CD14-positive monocyte (primary cell): ENCODE data around the gene CSRNP3. TPM values are rescaled to one million over a fixed set of nuclear protein-coding genes. Genes with fewer than 3 reads are reported as not detected.

Source experiments
- DNase-seq, 3 donors: peaks; one replicate each; pipeline ENCODE4 v3.0.0-alpha.2; 2011 to 2022
- H2AFZ ChIP-seq: 2 replicates; pipeline ENCODE4 v1.6.0; 2012; ENCODE audit warnings: mild to moderate bottlenecking, low read depth, low read length, inconsistent platforms; ENCODE audit not compliant: insufficient read depth, poor library complexity, severe bottlenecking
- H3K27ac ChIP-seq, 2 donors: 1 replicate in 1 of 2; 2 replicates in 1 of 2; pipeline ENCODE4 v1.5.1; 2012 to 2013; ENCODE audit warnings: low read length in 2 of 2, control low read depth in 1 of 2, inconsistent platforms in 1 of 2, low read depth in 1 of 2, mild to moderate bottlenecking in 1 of 2
- H3K27me3 ChIP-seq, 2 donors: one replicate each; pipeline versions ENCODE4 v1.6.0 to v1.6.1; 2011 to 2013; ENCODE audit warnings: low read length in 2 of 2; ENCODE audit not compliant: control insufficient read depth in 2 of 2, insufficient read depth in 2 of 2
- H3K36me3 ChIP-seq, 2 donors: replicated peaks in 1 of 2; 1 replicate in 1 of 2; 2 replicates in 1 of 2; pipeline versions ENCODE4 v1.5.1 to v1.6.1; 2012 to 2013; ENCODE audit warnings: low read length in 2 of 2, control low read depth in 1 of 2, inconsistent platforms in 1 of 2, mild to moderate bottlenecking in 1 of 2; ENCODE audit not compliant: insufficient read depth in 2 of 2, control insufficient read depth in 1 of 2
- H3K4me1 ChIP-seq, 2 donors: 1 replicate in 1 of 2; 2 replicates in 1 of 2; pipeline versions ENCODE4 v1.5.1 to v1.6.1; 2012 to 2013; ENCODE audit warnings: low read length in 2 of 2, control low read depth in 1 of 2, inconsistent platforms in 1 of 2, mild to moderate bottlenecking in 1 of 2, moderate library complexity in 1 of 2; ENCODE audit not compliant: insufficient read depth in 2 of 2, control insufficient read depth in 1 of 2
- H3K4me2 ChIP-seq: replicated peaks from 2 replicates; pipeline ENCODE3; 2012; ENCODE audit warnings: low read length, moderate library complexity, mild to moderate bottlenecking; ENCODE audit not compliant: poor library complexity, severe bottlenecking; ENCODE audit errors: extremely low read depth
- H3K4me3 ChIP-seq, 3 experiments: fragments of 200-600 bp in 1 of 3; sonication (generic) in 1 of 3; replicated peaks in 1 of 3; 1 replicate in 2 of 3; 2 replicates in 1 of 3; pipeline ENCODE4 v1.5.1; 2011 to 2013; ENCODE audit warnings: low read length in 3 of 3, mild to moderate bottlenecking in 3 of 3, control low read depth in 2 of 3, low read depth in 2 of 3, inconsistent platforms in 1 of 3, moderate library complexity in 1 of 3
- H3K79me2 ChIP-seq: 2 replicates; pipeline ENCODE4 v1.6.0; 2012; ENCODE audit warnings: mild to moderate bottlenecking, control low read depth, inconsistent platforms, low read length, moderate library complexity; ENCODE audit not compliant: insufficient read depth
- H3K9ac ChIP-seq: 2 replicates; pipeline ENCODE4 v1.6.0; 2017; ENCODE audit warnings: low read length, mild to moderate bottlenecking; ENCODE audit not compliant: insufficient read depth, poor library complexity, severe bottlenecking
- H3K9me3 ChIP-seq, 2 donors: replicated peaks in 1 of 2; 1 replicate in 1 of 2; 2 replicates in 1 of 2; pipeline versions ENCODE4 v1.5.1 to v1.6.1; 2012 to 2013; ENCODE audit warnings: low read length in 2 of 2, control low read depth in 1 of 2; ENCODE audit not compliant: control insufficient read depth in 1 of 2, insufficient read depth in 1 of 2
- H4K20me1 ChIP-seq: 2 replicates; pipeline ENCODE4 v1.6.0; 2012; ENCODE audit warnings: mild to moderate bottlenecking, low read length, control low read depth, moderate library complexity; ENCODE audit not compliant: insufficient read depth
- H3K27ac Mint-ChIP-seq, 7 donors: one replicate each; pipeline ENCODE4 v1.8.0; 2020; ENCODE audit warnings: mild to moderate bottlenecking in 7 of 7, mixed read lengths in 7 of 7, moderate library complexity in 6 of 7, inconsistent platforms in 2 of 7
- H3K27me3 Mint-ChIP-seq, 3 donors: one replicate each; pipeline ENCODE4 v1.8.0; 2021 to 2022; ENCODE audit warnings: low read depth in 3 of 3, mild to moderate bottlenecking in 3 of 3, mixed read lengths in 3 of 3, moderate library complexity in 3 of 3, inconsistent platforms in 1 of 3
- H3K36me3 Mint-ChIP-seq, 2 donors: one replicate each; pipeline ENCODE4 v1.8.0; 2020; ENCODE audit warnings: mixed read lengths in 2 of 2, inconsistent platforms in 1 of 2, mild to moderate bottlenecking in 1 of 2
- H3K4me1 Mint-ChIP-seq: one replicate; pipeline ENCODE4 v1.8.0; 2020; ENCODE audit warnings: mild to moderate bottlenecking, mixed read lengths
- H3K4me3 Mint-ChIP-seq, 2 donors: one replicate each; pipeline ENCODE4 v1.8.0; 2020; ENCODE audit warnings: mild to moderate bottlenecking in 2 of 2, mixed read lengths in 2 of 2, moderate library complexity in 1 of 2
- H3K9me3 Mint-ChIP-seq, 7 donors: one replicate each; pipeline ENCODE4 v1.8.0; 2020 to 2022; ENCODE audit warnings: mixed read lengths in 7 of 7, mild to moderate bottlenecking in 6 of 7, moderate library complexity in 6 of 7, inconsistent platforms in 2 of 7
- WGBS: methylation state at CpG from one replicate; pipeline ENCODE4 v1.1.5; 2013; ENCODE audit warnings: missing lambda C conversion rate; ENCODE audit not compliant: insufficient coverage; 5-methylcytosine and 5-hydroxymethylcytosine counted together
- intact Hi-C, 2 donors: fragments of 100-400 bp; cut with micrococcal nuclease; formaldehyde crosslinking; loops; one replicate each; pipeline versions ENCODE4 v1.15.0 to v1.15.1; 2023
- polyA plus RNA-seq, 3 donors: library from polyadenylated mRNA; depleted of rRNA in 1 of 3; unstranded in 2 of 3; stranded (reverse) in 1 of 3; fragments of 300-500 nt in 2 of 3; fragments of >200 nt in 1 of 3; fragmentation: Illumina TruSeq in 2 of 3; gene quantifications; 1 replicate in 2 of 3; 2 replicates in 1 of 3; pipeline ENCODE4 v1.2.3, GENCODE V29; 2012 to 2021
- TF ChIP-seq, protein P1 (sequence below): fragments of 200-600 bp; IDR thresholded peaks from one replicate; pipeline ENCODE4 v1.8.0; 2022; ENCODE audit warnings: antibody characterized with exemption, mild to moderate bottlenecking

CSRNP3 gene
- polyA plus RNA-seq, 3 donors = not detected

DNA sequence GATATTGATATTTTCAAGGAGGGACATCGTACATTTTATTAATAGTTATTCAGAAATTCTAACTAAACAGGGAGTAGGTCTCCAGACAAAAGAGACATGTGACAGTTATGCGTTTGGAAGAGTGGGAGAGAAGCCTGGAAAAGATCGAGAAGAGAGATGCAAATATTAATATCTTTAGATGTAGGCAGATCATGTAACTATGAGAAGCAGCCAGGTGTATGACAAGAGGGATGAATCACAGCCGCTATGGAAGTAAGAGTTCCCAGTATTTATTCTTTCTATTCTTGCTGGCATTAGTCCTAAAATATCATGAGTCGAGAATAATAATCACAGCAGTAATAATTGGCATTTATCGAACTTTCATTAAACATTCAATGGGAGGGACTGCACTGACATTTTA lies 140.2 kb downstream of the CSRNP3 start:
- no peaks in the 10 kb centered on the region for H3K4me1 ChIP-seq
- no peak overlapping the region for H2AFZ ChIP-seq
- H3K79me2 ChIP-seq = no peaks in the 10 kb centered on the region
- H4K20me1 ChIP-seq = no peaks in the 10 kb centered on the region
- H3K4me3 ChIP-seq = no peak overlapping the region
- Mint-ChIP-seq H3K4me1 (no peaks in the 10 kb centered on the region), H3K36me3 (no peaks in the 10 kb centered on the region), H3K4me3 (no peak overlapping the region), H3K27me3 (peaks cover 0 to 3% (median 2%) of the 10 kb centered on the region in 3 donors), H3K9me3 (no peaks in the 10 kb centered on the region), H3K27ac (no peak overlapping the region)
- H3K9ac ChIP-seq = no peak overlapping the region
- intact Hi-C loops = no loop called here
- H3K27me3 ChIP-seq = no peaks in the 10 kb centered on the region
- no peak overlapping the region for H3K4me2 ChIP-seq
- H3K9me3 ChIP-seq = no peaks in the 10 kb centered on the region
- no peak for DNase-seq
- 100% methylated on average over 2 of the region's 6 CpGs for WGBS
- H3K36me3 ChIP-seq = no peaks in the 10 kb centered on the region
- no peak overlapping the region for H3K27ac ChIP-seq
- TF ChIP-seq, protein P1, sequence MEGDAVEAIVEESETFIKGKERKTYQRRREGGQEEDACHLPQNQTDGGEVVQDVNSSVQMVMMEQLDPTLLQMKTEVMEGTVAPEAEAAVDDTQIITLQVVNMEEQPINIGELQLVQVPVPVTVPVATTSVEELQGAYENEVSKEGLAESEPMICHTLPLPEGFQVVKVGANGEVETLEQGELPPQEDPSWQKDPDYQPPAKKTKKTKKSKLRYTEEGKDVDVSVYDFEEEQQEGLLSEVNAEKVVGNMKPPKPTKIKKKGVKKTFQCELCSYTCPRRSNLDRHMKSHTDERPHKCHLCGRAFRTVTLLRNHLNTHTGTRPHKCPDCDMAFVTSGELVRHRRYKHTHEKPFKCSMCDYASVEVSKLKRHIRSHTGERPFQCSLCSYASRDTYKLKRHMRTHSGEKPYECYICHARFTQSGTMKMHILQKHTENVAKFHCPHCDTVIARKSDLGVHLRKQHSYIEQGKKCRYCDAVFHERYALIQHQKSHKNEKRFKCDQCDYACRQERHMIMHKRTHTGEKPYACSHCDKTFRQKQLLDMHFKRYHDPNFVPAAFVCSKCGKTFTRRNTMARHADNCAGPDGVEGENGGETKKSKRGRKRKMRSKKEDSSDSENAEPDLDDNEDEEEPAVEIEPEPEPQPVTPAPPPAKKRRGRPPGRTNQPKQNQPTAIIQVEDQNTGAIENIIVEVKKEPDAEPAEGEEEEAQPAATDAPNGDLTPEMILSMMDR = no peak

DNA sequence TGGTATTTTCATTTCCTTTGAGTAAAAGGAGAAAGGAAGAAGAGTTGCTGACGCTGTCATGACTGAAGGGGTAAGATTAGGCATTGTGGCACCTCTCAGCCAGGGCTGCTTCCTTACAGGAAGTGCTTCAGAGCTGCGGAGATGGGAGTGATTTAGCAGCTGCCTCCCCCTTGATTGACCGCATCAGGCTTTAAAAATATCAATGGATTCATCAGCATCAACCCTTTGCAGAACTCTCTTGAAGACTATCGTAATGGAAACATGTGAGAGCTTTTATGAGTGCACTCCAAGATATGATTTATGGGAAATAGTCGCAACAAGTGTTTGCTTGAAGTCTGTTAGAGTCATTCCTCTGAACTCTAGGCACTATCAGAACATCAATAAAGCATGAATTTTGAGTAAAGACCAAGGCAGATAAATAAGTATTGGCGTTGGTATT lies 141.1 kb downstream of the CSRNP3 start:
- H3K27ac ChIP-seq = no peak overlapping the region
- H3K4me2 ChIP-seq = no peak overlapping the region
- TF ChIP-seq, protein P1 = no peak
- H4K20me1 ChIP-seq = no peaks in the 10 kb centered on the region
- H3K36me3 ChIP-seq = no peaks in the 10 kb centered on the region
- no peak overlapping the region for H3K9ac ChIP-seq
- Mint-ChIP-seq H3K4me1 (no peaks in the 10 kb centered on the region), H3K9me3 (peaks cover 0 to 2% (median 0%) of the 10 kb centered on the region in 7 donors), H3K27me3 (peaks cover 0 to 3% (median 2%) of the 10 kb centered on the region in 3 donors), H3K4me3 (peak overlapping the region in 1 of 2 donors; percentile 22), H3K27ac (peak overlapping the region in 1 of 7 donors; percentile 25), H3K36me3 (no peaks in the 10 kb centered on the region)
- no peaks in the 10 kb centered on the region for H3K27me3 ChIP-seq
- intact Hi-C loops = no loop called here
- no peak overlapping the region for H3K4me3 ChIP-seq
- no peak for DNase-seq
- no peaks in the 10 kb centered on the region for H3K79me2 ChIP-seq
- no peaks in the 10 kb centered on the region for H3K4me1 ChIP-seq
- H3K9me3 ChIP-seq = no peaks in the 10 kb centered on the region
- H2AFZ ChIP-seq = peak overlapping the region; percentile 31
- WGBS = 0% methylated on average over 2 of the region's 6 CpGs
